GM23338 (cell line): ENCODE results near the gene MTHFD2. TPM values are rescaled to one million over a fixed set of nuclear protein-coding genes. Genes with fewer than 3 reads are reported as not detected.

Experiments
- ATAC-seq: fragments of 200-7000 bp; cut with Tn5 transposase; 3 replicates; pipeline ENCODE4 v1.9.1; 2020
- DNase-seq: peaks from one replicate; pipeline ENCODE4 v3.0.0-alpha.2; 2015; ENCODE audit warnings: low spot score
- H2AFZ ChIP-seq: fragments of 200-600 bp; sonication (generic); 2 replicates; pipeline ENCODE4 v1.8.0; 2016; ENCODE audit warnings: antibody characterized with exemption, mild to moderate bottlenecking, moderate library complexity
- H3F3A ChIP-seq: fragments of 200-600 bp; sonication (generic); replicated peaks from 2 replicates; pipeline ENCODE4 v1.8.0; 2017; ENCODE audit warnings: antibody characterized with exemption, mixed run types, low read depth
- H3K27ac ChIP-seq: fragments of 200-600 bp; sonication (generic); 2 replicates; pipeline ENCODE4 v1.6.1; 2016; ENCODE audit warnings: low read depth
- H3K27me3 ChIP-seq: fragments of 200-600 bp; sonication (generic); 2 replicates; pipeline ENCODE4 v1.8.0; 2016; ENCODE audit warnings: mild to moderate bottlenecking, mixed run types, moderate library complexity; ENCODE audit not compliant: insufficient read depth
- H3K36me3 ChIP-seq: fragments of 200-600 bp; sonication (generic); 2 replicates; pipeline ENCODE4 v1.8.0; 2016; ENCODE audit warnings: mild to moderate bottlenecking; ENCODE audit not compliant: insufficient read depth
- H3K4me1 ChIP-seq: fragments of 200-600 bp; sonication (generic); 2 replicates; pipeline ENCODE4 v1.8.0; 2016; ENCODE audit warnings: mild to moderate bottlenecking, moderate library complexity; ENCODE audit not compliant: insufficient read depth
- H3K4me2 ChIP-seq: fragments of 200-600 bp; sonication (generic); 2 replicates; pipeline ENCODE4 v1.7.1; 2017; ENCODE audit warnings: mixed run types
- H3K4me3 ChIP-seq: fragments of 200-600 bp; sonication (generic); 2 replicates; pipeline ENCODE4 v1.6.1; 2016; ENCODE audit warnings: mixed run types
- H3K79me2 ChIP-seq: fragments of 200-600 bp; sonication (generic); replicated peaks from 2 replicates; pipeline ENCODE4 v1.8.0; 2017; ENCODE audit warnings: mild to moderate bottlenecking; ENCODE audit not compliant: insufficient read depth
- H3K9me2 ChIP-seq: fragments of 200-600 bp; sonication (generic); 2 replicates; pipeline ENCODE4 v1.8.0; 2017; ENCODE audit not compliant: insufficient read depth
- H4K20me1 ChIP-seq: fragments of 200-600 bp; sonication (generic); replicated peaks from 2 replicates; pipeline ENCODE4 v1.8.0; 2017; ENCODE audit warnings: mild to moderate bottlenecking; ENCODE audit not compliant: insufficient read depth
- H3K27ac Mint-ChIP-seq: 2 replicates; pipeline ENCODE4 v1.8.0; 2020; ENCODE audit warnings: inconsistent platforms, mild to moderate bottlenecking, moderate library complexity, mixed read lengths
- H3K27me3 Mint-ChIP-seq: 3 replicates; pipeline ENCODE4 v1.8.0; 2022; ENCODE audit warnings: low read depth, mild to moderate bottlenecking, moderate library complexity, mixed read lengths, inconsistent platforms; ENCODE audit not compliant: insufficient read depth, poor library complexity
- H3K36me3 Mint-ChIP-seq: 3 replicates; pipeline ENCODE4 v1.8.0; 2021; ENCODE audit warnings: low read depth, mild to moderate bottlenecking, inconsistent platforms, moderate library complexity, mixed read lengths
- H3K4me1 Mint-ChIP-seq: 3 replicates; pipeline ENCODE4 v1.8.0; 2020; ENCODE audit warnings: mild to moderate bottlenecking, inconsistent platforms, mixed read lengths
- H3K4me3 Mint-ChIP-seq: 3 replicates; pipeline ENCODE4 v1.8.0; 2021; ENCODE audit warnings: moderate library complexity, mild to moderate bottlenecking, inconsistent platforms, mixed read lengths
- H3K9me3 Mint-ChIP-seq: 3 replicates; pipeline ENCODE4 v1.8.0; 2020; ENCODE audit warnings: moderate library complexity, mild to moderate bottlenecking, inconsistent platforms, mixed read lengths
- CTCF ChIP-seq, 2 experiments: fragments of 200-600 bp in 1 of 2; sonication (generic) in 1 of 2; conservative IDR thresholded peaks; 2 replicates each; pipeline versions ENCODE4 v1.5.1 to v1.6.1; 2016 to 2017; ENCODE audit warnings: antibody characterized with exemption in 2 of 2, low read depth in 2 of 2, mild to moderate bottlenecking in 2 of 2, moderate library complexity in 1 of 2
- ETS1 ChIP-seq: IDR thresholded peaks from 2 replicates; pipeline ENCODE4 v1.6.1; 2016; ENCODE audit warnings: antibody characterized with exemption
- EZH2 ChIP-seq: fragments of 200-600 bp; sonication (generic); IDR thresholded peaks from one replicate; pipeline ENCODE4 v1.8.0; 2017; ENCODE audit warnings: antibody characterized with exemption, mild to moderate bottlenecking, low read depth; ENCODE audit not compliant: unreplicated experiment
- EZH2phosphoT487 ChIP-seq: fragments of 200-600 bp; sonication (generic); IDR thresholded peaks from one replicate; pipeline ENCODE4 v1.8.1; 2018; ENCODE audit warnings: antibody characterized with exemption; ENCODE audit not compliant: unreplicated experiment
- JUNB ChIP-seq: IDR thresholded peaks from one replicate; pipeline ENCODE4 v1.6.1; 2016; ENCODE audit warnings: antibody characterized with exemption; ENCODE audit not compliant: unreplicated experiment
- NANOG ChIP-seq: IDR thresholded peaks from 2 replicates; pipeline ENCODE4 v1.6.1; 2016; ENCODE audit warnings: antibody characterized with exemption, borderline replicate concordance
- POLR2AphosphoS5 ChIP-seq: IDR thresholded peaks from 2 replicates; pipeline ENCODE4 v1.6.1; 2016; ENCODE audit warnings: antibody characterized with exemption, low read depth
- STAT1 ChIP-seq: IDR thresholded peaks from one replicate; pipeline ENCODE4 v1.6.1; 2016; ENCODE audit warnings: antibody characterized with exemption; ENCODE audit not compliant: unreplicated experiment
- ZNF331 ChIP-seq: fragments of 250-450 bp; sonication (Bioruptor Pico); IDR thresholded peaks from 2 replicates; pipeline ENCODE4 v1.5.0; 2020; ENCODE audit warnings: low read depth, mild to moderate bottlenecking, moderate library complexity
- ZNF462 ChIP-seq: fragments of 250-450 bp; sonication (Bioruptor Pico); IDR thresholded peaks from 2 replicates; pipeline ENCODE4 v1.5.0; 2020; ENCODE audit warnings: mild to moderate bottlenecking, moderate library complexity
- polyA plus RNA-seq: library from polyadenylated mRNA; unstranded; fragments of >200 nt; fragmentation: Nextera tagmentation; extraction: Ambion mirVana; gene quantifications from 2 replicates; pipeline ENCODE4 v1.2.1, GENCODE V29; 2016
- total RNA-seq: library from RNA; depleted of rRNA; stranded (reverse); fragments of >200 nt; shearing (Covaris generic); gene quantifications from 2 replicates; pipeline ENCODE4 v1.2.3, GENCODE V29; 2014

Gene MTHFD2
- total and polyA plus RNA-seq, 2 experiments from 2014 or later = 279 to 281 TPM

- peaks cover 88% of the 10 kb centered on the region for H4K20me1 ChIP-seq
These were observed 7.8 kb downstream of the MTHFD2 start for GRCh38 chr2:74206180-74206688.

GRCh38 chr2:74212702-74213410 is 14.4 kb downstream of the MTHFD2 start:
- no peak overlapping the region for H3K4me3 Mint-ChIP-seq
- H3K27me3 Mint-ChIP-seq = peaks cover 2% of the 10 kb centered on the region
- Histone ChIP-seq H3K27me3 (no peaks in the 10 kb centered on the region), H3F3A (peaks cover 24% of the 10 kb centered on the region), H3K4me3 (no peak overlapping the region), H3K27ac (no peak overlapping the region), H3K36me3 (peaks cover 96% of the 10 kb centered on the region), H3K79me2 (peaks cover 57% of the 10 kb centered on the region), H2AFZ (no peak overlapping the region), H3K9me2 (no peaks in the 10 kb centered on the region), H3K4me2 (no peak overlapping the region), H3K4me1 (no peaks in the 10 kb centered on the region), H4K20me1 (peaks cover 51% of the 10 kb centered on the region)
- H3K9me3 Mint-ChIP-seq = no peaks in the 10 kb centered on the region
- ATAC-seq = no peak
- TF ChIP-seq CTCF (conservative IDR thresholded peaks at IDR 0.05; ENCODE audit: low read depth in 2 of 2) (no peak), JUNB (no peak), ZNF462 (CRISPR knock-in tag) (no peak), ETS1 (no peak), STAT1 (no peak), EZH2phosphoT487 (no peak), ZNF331 (no peak), NANOG (no peak), EZH2 (no peak)
- no peak for DNase-seq
- no peaks in the 10 kb centered on the region for H3K4me1 Mint-ChIP-seq
- H3K27ac Mint-ChIP-seq = no peak overlapping the region
- peaks cover 99% of the 10 kb centered on the region for H3K36me3 Mint-ChIP-seq

More at GRCh38 chr2:74206180-74206688, 7.8 kb downstream of the MTHFD2 start:
- Mint-ChIP-seq H3K4me3 (peak overlapping the region; percentile 9; the same call in 2 of the 3 replicates), H3K36me3 (peaks cover 96% of the 10 kb centered on the region), H3K9me3 (no peaks in the 10 kb centered on the region), H3K27ac (peak overlapping the region; percentile 95), H3K4me1 (peaks cover 49% of the 10 kb centered on the region), H3K27me3 (peaks cover 16% of the 10 kb centered on the region)
- Histone ChIP-seq H3K36me3 (peaks cover 83% of the 10 kb centered on the region), H3K4me2 (no peak overlapping the region), H3F3A (peaks cover 10% of the 10 kb centered on the region), H3K9me2 (no peaks in the 10 kb centered on the region), H3K27me3 (no peaks in the 10 kb centered on the region), H3K79me2 (peaks cover 99% of the 10 kb centered on the region), H2AFZ (no peak overlapping the region), H3K27ac (peak overlapping the region; percentile 20; the same call in 1 of the 2 replicates), H3K4me3 (no peak overlapping the region), H3K4me1 (peaks cover 50% of the 10 kb centered on the region)
- DNase-seq (no peak), ATAC-seq (peak; percentile 21; the same call in 2 of the 3 replicates)
- TF ChIP-seq POLR2AphosphoS5 (peak; percentile 20; the same call in 1 of the 2 replicates), EZH2 (no peak)
